ENCODE measurements around the gene TSPAN9.

Gene TSPAN9, protein sequence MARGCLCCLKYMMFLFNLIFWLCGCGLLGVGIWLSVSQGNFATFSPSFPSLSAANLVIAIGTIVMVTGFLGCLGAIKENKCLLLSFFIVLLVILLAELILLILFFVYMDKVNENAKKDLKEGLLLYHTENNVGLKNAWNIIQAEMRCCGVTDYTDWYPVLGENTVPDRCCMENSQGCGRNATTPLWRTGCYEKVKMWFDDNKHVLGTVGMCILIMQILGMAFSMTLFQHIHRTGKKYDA

GRCh38 chr12:3076730-3077571 is at the start of gene TSPAN9:
Gene TSPAN9, plus strand, starts transcription at chr12:3077379. Its CDS starts 123,815 bp downstream, at chr12:3201194.
- DNase-seq (ENCODE audit: low read depth) = peak; percentile 38

- no peak for DNase-seq (ENCODE audit: low read depth)
Measured at GRCh38 chr12:3028108-3028507, 49.1 kb upstream of the TSPAN9 start.

DNA sequence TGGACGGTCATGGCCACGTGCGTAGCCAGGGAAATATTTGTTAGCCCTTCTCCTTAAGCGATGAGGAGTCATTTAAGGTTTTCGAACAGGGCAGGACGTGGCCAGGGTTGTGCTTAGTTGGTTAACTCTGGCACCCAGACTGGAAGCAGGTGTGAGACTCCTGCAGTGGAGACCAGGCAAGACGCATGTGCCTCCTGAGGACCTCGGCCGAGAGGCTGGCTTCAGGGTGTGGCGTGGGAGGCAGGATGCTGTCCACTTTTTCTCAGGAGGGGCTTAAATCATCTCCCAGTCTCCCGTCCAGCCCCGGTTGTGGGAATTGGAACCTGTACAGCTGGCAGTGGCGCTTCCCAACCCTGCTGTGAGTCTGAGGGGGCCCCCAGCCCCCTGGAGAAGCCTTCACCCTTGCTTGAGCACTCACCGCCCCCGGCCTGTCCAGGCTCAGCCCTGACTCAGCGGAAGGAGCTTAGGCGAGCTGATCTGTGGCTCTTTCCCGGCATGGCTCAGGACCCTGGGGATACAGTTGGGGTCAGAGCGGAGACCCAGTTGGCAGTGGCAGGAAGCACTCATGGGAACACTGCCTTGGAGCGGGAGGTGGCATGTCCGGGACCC is 46.3 kb upstream of the TSPAN9 start:
- no peak for DNase-seq (ENCODE audit: low read depth)

- no peak for DNase-seq (ENCODE audit: low read depth)
Measured at GRCh38 chr12:3032161-3032560, 45.0 kb upstream of the TSPAN9 start.

- DNase-seq (ENCODE audit: low read depth) = no peak
Measured at GRCh38 chr12:3032770-3033538, 44.2 kb upstream of the TSPAN9 start.

DNA sequence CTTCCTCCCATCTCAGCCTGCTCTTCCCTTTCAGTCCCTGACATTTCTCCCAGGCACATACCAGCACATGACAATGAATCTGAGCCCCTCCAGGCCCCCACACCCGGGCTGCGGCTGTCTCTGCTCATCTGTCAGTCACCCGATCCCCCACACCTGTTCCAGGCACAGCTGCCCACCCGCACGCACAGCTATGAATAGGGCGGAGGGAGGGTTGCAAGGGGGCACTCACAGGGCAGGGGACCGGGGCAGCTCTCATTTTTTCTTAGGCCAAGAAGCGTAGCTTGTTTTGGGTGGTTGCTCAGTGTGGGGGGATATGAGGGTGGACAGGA is 43.7 kb upstream of the TSPAN9 start:
- no peak for DNase-seq (ENCODE audit: low read depth)

- DNase-seq (ENCODE audit: low read depth) = no peak
Measured at GRCh38 chr12:3034067-3034750, 43.0 kb upstream of the TSPAN9 start.

DNA sequence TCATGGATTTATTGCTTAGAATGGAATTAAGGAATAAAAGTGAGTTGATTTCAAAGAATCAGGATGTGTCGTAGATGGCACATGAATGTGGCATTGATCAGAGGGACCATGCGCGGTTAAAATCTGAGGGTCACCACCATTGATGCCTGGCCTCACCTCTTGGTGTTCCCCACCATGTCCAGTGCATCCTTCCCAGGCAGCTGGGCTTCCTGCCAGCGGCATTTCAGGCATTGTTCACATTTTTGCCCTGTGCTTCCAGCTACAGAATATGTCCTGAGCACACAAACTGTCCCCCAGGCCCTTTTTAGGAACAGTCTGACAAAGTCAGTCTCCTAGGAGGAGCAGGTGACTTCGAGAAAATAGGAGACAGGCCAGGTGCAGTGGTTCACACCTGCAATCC is 42.0 kb upstream of the TSPAN9 start:
- DNase-seq (ENCODE audit: low read depth) = no peak

DNA sequence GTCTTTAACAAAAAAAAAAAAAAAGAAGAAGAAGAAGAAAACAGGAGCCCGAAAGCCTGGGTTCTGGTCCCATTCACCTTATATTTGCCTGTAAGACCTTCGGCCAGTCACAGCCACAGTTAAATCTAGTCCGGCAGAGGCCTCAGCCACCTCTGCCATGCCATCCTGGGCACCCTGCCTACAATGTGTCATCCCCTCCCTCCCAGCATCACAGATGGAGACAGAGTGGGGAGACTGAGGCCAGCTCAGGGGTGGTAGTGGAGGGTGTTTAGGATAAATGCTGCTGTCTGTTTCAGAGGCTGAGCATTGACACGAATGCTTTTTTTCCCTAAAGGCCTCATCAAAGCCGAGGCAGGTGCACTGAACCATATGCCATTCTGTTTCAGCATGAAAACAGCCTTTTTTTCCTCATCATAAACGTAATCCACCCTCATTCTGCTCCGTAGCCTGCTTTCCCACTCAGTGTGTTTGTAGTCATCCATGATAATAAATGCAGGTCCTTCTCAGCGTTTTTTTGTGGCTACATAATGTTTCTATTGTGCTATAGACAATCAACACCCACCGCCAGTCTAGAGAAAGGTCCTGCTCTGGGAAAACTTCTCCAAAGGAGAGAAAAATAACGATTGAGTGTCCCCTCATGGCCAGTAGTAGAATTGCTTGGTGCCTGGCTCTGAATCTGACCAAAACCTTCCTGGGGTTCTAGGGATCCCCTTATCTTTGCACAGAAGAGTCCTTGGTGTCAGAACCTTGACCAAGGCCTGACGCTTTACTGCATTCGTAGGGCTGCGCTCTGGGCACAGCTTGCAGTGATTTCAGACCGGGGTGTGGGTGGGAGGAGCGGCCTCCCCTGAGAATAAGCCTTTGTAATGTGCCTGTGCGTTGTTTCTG is 41.1 kb upstream of the TSPAN9 start:
- DNase-seq (ENCODE audit: low read depth) = no peak

DNA sequence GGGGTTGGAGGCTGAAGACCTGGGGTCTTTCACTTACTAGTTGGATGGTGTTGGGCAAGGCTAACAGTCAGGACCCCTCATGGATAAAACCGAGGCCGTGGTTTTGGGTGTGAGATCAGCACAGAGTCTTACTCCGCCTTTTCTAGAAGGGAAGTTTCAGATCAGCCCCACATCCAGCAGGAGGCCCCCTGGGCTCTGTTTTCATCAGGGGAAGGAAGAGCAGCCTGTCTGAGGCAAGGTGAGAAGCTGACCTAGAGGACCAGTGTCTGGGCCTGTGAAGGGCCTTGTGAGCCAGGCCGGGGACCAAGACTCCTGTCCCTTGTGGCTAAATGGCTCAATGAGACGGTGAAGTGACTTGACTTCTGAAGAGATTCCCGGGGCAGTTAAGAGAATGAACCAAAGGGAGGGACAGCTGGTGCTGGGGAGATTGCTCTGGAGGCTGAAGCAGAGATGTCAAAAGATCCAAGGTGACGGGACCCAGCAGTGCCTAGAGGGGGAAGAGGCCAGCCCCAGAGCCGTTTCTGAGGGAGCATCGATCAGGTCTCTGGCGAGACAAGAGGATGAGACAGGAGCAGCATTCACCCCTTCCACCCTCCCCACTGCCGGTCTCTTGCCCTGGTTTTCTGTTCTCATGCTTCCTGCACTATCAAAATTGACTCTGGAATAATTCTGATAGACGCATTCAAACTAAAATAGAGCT is 40.1 kb upstream of the TSPAN9 start:
- DNase-seq (ENCODE audit: low read depth) = no peak

GRCh38 chr12:3038166-3038565 is 39.0 kb upstream of the TSPAN9 start:
- DNase-seq (ENCODE audit: low read depth) = no peak

GRCh38 chr12:3038926-3039510 is 38.2 kb upstream of the TSPAN9 start:
- DNase-seq (ENCODE audit: low read depth) = no peak

DNA sequence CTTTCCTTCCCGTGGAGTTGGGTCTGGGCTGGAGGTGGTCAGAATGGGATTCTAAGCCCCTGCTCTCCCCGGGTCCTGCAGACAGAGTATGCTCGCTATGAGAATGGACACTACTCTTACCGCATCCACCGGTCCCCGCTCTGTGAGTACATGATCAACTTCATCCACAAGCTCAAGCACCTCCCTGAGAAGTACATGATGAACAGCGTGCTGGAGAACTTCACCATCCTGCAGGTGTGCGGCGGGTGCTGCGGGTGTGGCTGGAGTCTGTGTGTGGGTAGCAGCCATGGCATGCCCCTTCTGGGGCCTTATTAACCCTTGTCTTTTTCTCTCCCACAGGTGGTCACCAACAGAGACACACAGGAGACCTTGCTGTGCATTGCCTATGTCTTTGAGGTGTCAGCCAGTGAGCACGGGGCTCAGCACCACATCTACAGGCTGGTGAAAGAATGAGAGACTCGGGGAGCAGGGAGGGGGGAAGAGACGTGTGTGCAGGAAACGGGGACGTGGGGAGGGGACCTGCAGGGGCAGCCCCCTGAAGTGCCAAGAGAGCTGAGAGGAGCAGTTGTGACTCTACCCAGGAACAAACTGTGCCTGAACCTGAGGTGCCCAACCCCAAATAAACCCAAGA is 37.0 kb upstream of the TSPAN9 start:
- no peak for DNase-seq (ENCODE audit: low read depth)

- DNase-seq (ENCODE audit: low read depth) = no peak
Measured at GRCh38 chr12:3040663-3041544, 36.3 kb upstream of the TSPAN9 start.

- no peak for DNase-seq (ENCODE audit: low read depth)
Measured at GRCh38 chr12:3041558-3042164, 35.5 kb upstream of the TSPAN9 start.

GRCh38 chr12:3042394-3042793 is 34.8 kb upstream of the TSPAN9 start:
- DNase-seq (ENCODE audit: low read depth) = no peak

- DNase-seq (ENCODE audit: low read depth) = no peak
Measured at GRCh38 chr12:3042826-3043225, 34.4 kb upstream of the TSPAN9 start.

DNA sequence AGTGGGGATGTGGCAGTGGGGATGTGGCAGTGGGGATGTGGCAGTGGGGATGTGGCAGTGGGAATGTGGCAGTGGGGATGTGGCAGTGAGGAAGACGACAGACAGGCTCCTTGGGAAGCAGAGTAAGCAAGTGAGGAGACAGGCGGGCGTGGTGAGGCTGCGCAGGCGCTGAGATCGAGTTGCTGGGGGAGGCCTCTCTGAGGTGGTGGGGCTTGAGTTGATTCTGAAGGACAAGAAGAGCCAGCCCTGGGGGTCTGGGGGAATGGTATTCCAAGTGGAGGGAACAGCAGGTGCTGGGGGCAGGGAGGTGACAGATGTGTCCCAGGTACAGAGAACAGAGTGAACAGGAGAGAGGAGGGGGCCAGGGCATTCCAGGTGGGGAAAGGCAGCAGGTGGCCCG is 33.8 kb upstream of the TSPAN9 start:
- DNase-seq (ENCODE audit: low read depth) = no peak

Data from stimulated activated CD8-positive, alpha-beta memory T cell treated with anti-CD3 and anti-CD28 coated beads, Interleukin-15, amount 100 ng/mL, for 1 hour (primary cell).